HG02763 (cell line): ENCODE results near the gene HMGXB3.
A peak's percentile ranks its signal among the peaks of the same experiment; 100 is the strongest.
"Not testable (repeated sequence)": the region's sequence is repeated elsewhere in the genome, so short reads cannot be mapped to it uniquely, and the experiment has no call there.

Experiments
- ATAC-seq: cut with Tn5 transposase; IDR thresholded peaks from one replicate; pipeline ENCODE4 v1.9.1; 2021; ENCODE audit warnings: mild to moderate bottlenecking, moderate library complexity; ENCODE audit not compliant: unreplicated experiment

Gene HMGXB3

GRCh38 chr5:150081541-150082283 is 81.2 kb downstream of the HMGXB3 start:
- ATAC-seq = peak; percentile 72

GRCh38 chr5:150082374-150082773 is 81.8 kb downstream of the HMGXB3 start:
- no peak for ATAC-seq

DNA sequence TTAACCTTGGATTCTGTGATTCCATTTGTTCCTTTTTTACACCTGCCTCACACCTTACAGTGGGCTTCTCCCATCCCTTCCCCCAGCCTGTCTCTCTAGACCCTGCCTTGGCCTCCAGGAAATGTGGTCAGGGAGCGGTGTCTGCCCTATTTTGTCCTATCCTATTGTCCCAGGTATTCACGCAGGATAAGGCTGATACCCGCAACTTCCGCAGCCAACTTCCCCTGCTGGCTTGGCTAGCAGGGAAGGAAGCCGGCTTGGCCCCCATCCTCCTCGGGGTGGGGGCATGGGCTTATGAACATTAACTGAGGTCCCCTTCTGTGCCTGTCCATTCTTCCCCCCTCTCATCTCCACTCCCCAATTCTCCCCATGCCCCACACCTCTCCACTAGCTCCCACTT is 82.3 kb downstream of the HMGXB3 start:
- ATAC-seq = no peak

DNA sequence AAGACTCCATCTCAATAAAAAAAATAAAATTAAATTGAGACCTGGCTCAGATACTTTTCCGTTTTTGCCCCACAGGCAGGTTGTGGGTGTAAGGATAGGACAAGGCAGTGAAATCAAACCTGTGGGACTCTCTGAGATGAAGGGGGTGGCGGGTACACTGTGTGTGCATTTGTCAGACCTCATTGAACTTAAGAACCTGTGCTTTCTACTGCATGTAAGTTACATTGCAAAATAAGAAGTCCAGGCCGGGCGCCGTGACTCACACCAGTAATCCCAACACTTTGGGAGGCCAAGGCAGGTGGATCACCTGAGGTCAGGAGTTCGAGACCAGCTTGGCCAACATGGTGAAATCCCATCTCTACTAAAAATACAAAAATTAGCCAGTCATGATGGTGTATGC is 84.2 kb downstream of the HMGXB3 start:
- not testable (repeated sequence) for ATAC-seq

DNA sequence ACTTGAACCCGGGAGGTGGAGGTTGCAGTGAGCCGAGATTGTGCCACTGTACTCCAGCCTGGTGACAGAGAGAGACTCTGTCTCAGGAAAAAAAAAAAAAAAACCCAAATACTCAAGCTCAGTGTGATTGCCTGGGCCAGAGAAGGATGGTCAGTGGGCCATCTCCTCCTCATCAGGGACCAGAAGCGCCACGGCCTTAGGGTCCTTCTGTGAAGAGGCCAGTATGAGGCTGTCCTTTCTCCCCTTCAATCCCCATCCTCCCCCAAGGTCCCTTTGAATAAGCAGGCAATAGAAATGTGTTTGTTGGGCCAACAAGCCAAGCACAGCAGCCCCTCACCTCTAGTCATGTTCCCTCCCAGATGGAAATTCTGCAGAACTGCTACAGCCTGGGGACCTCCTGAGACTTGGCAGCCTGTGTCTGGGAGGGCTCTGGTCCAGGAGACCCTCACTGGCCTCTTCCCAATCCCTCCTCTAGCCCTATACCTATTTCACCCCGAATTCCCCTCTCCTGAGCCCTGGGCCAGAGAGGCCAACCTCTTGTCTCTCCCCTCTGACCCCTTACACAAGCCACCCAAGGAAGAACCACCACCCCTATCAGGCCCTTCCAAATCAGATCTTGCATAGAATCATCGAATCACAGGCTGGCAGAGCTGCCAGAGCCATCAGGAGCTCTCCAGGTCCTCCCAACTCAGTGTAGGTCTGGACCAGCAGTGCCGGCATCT is 84.8 kb downstream of the HMGXB3 start:
- ATAC-seq = no peak

DNA sequence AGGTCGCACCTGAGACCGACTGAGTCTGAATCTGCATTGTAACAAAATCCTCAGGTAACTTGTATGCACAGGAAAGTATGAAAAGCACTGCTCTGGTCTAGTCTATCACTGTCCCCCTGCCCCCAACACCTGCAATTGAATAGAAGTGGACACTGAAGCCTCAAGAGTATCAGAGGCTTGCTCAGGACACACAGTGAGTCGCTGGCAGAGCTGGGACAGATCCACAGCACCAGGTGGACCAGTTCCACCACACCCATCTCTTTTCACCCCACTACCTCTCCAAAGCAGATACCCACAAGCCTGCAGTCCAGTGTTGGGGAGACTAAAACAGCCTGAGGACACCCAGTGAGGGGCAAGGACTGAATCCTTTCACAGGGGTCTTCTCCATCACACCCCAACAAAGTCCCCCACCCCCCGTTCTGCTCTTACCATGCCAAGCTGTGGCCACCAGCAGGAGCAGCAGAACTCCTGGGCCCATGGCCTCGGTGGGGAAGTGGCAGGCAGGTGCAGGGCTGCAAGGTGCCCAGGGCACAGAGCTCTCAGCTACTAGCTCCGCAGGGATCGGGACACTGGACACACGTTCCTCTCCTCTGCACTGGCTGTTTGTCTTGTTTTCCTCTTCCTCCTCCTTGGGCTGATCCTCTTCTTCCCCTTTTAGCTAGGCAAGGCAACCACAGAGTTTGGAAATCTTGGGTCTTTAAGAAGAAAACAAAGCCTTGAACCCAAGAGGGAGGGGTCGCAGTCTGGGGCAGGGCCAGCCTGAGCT is 85.6 kb downstream of the HMGXB3 start, which contains the start of gene CSF1R:
TSS of gene CSF1R (minus strand) at position 605 of the 766 bp plus-strand sequence. CDS start at position 478, 127 bp downstream.
- no peak for ATAC-seq

DNA sequence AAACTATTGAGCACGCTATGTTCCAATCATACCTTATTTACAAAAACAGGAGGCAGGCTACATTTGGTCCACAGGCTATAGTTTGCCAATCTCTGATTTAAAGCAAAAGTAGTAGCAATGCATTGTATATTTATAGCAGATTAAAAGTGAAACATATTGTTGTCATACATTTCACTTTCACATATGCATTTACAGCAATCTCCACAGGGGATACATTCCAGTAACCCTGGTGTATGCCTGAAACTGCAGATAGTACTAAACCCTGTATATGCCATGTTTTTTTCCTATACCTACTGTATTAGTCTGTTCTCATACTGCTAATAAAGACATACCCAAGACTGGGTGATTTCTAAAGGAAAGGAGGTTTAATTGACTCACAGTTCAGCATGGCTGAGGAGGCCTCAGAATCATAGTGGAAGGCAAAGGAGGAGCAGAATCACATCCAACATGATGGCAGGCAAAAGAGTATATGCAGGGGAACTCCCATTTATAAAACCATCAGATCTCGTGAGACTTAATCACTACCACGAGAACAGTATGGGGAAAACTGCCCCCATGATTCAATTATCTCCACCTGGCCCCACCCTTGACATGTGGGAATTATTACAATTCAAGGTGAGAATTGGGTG is 91.7 kb downstream of the HMGXB3 start:
- ATAC-seq = no peak

GRCh38 chr5:150097152-150097551 is 96.6 kb downstream of the HMGXB3 start:
- ATAC-seq = no peak

DNA sequence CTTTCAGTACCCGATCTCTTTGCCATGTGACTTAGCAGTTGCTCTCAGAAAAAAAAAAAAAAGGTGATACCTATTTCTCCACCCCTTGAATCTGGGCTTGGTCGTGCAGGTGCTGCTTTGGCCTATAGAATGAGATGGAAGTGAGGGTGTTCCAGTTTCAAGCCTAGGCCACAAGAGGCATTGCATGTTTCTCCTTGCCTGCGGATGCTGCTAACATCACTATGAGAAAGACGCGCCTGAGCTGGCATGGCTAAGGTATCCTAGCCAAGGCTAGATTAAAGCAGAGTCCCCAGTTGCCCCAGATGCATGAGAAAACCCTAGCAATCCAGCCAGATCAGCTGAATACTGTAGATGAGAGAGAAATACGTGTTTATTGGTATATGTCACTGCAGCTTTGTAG is 100.5 kb downstream of the HMGXB3 start:
- no peak for ATAC-seq
